Mesothelial cell of epicardium (in vitro differentiated cells): Measurements from ENCODE around the gene LIMCH1. TPM values are rescaled to one million over a fixed set of nuclear protein-coding genes. Genes with fewer than 3 reads are reported as not detected.

ENCODE experiments used
- DNase-seq, 2 experiments: peaks; one replicate each; pipeline ENCODE4 v3.0.0; 2021; ENCODE audit warnings: low spot score in 2 of 2; ENCODE audit not compliant: unreplicated experiment in 2 of 2
- H3K27ac Mint-ChIP-seq: 2 replicates; pipeline ENCODE4 v1.8.0; 2021; ENCODE audit warnings: mixed read lengths
- H3K27me3 Mint-ChIP-seq: 2 replicates; pipeline ENCODE4 v1.8.0; 2021; ENCODE audit warnings: low read depth, mixed read lengths
- H3K36me3 Mint-ChIP-seq: 2 replicates; pipeline ENCODE4 v1.8.0; 2021; ENCODE audit warnings: mixed read lengths
- H3K4me1 Mint-ChIP-seq: 2 replicates; pipeline ENCODE4 v1.8.0; 2021; ENCODE audit warnings: mixed read lengths
- H3K4me3 Mint-ChIP-seq: 2 replicates; pipeline ENCODE4 v1.8.0; 2021; ENCODE audit warnings: mild to moderate bottlenecking, moderate library complexity, mixed read lengths
- H3K9me3 Mint-ChIP-seq: 2 replicates; pipeline ENCODE4 v1.8.0; 2021; ENCODE audit warnings: mixed read lengths
- CTCF ChIP-seq: fragments of 200-600 bp; sonication (generic); IDR thresholded peaks from one replicate; pipeline ENCODE4 v1.5.0; 2021; ENCODE audit warnings: antibody characterized with exemption; ENCODE audit not compliant: unreplicated experiment
- total RNA-seq: library from RNA; stranded (reverse); gene quantifications from 3 replicates; pipeline ENCODE4 v1.2.1, GENCODE V29; 2021

LIMCH1 gene
- total RNA-seq, 1 donor from 2014 or later, result 66.8 TPM

- DNase-seq, result no peak
- H3K36me3 Mint-ChIP-seq, result no peaks in the 10 kb centered on the region
- no peaks in the 10 kb centered on the region for H3K9me3 Mint-ChIP-seq
- H3K27ac Mint-ChIP-seq, result no peak overlapping the region
- H3K27me3 Mint-ChIP-seq, result peaks cover 95% of the 10 kb centered on the region
- no peak overlapping the region for H3K4me3 Mint-ChIP-seq
- no peak for TF ChIP-seq CTCF
- peaks cover 4% of the 10 kb centered on the region for H3K4me1 Mint-ChIP-seq
Measured at GRCh38 chr4:41748074-41748570, 210.2 kb downstream of the LIMCH1 start.

- Mint-ChIP-seq H3K4me1 (peaks cover 4% of the 10 kb centered on the region), H3K27ac (no peak within 1 kb of the TSS), H3K9me3 (no peaks in the 10 kb centered on the region), H3K36me3 (no peaks in the 10 kb centered on the region), H3K4me3 (no peak within 1 kb of the TSS), H3K27me3 (peaks cover 95% of the 10 kb centered on the region)
- TF ChIP-seq CTCF, result no peak
- no peak for DNase-seq
Measured at GRCh38 chr4:41748571-41749475, 210.9 kb downstream of the LIMCH1 start, which contains the start of gene PHOX2B. PHOX2B (minus strand) TSS chr4:41748725; CDS start chr4:41748610, 115 bp downstream.

- peaks cover 4% of the 10 kb centered on the region for H3K4me1 Mint-ChIP-seq
- peaks cover 95% of the 10 kb centered on the region for H3K27me3 Mint-ChIP-seq
- no peaks in the 10 kb centered on the region for H3K36me3 Mint-ChIP-seq
Measured at GRCh38 chr4:41749631-41750039, 211.7 kb downstream of the LIMCH1 start.

More at GRCh38 chr4:41749631-41750039, 211.7 kb downstream of the LIMCH1 start:
- H3K4me3 Mint-ChIP-seq, result no peak overlapping the region
- no peaks in the 10 kb centered on the region for H3K9me3 Mint-ChIP-seq
- no peak overlapping the region for H3K27ac Mint-ChIP-seq
- no peak for TF ChIP-seq CTCF
- no peak for DNase-seq

Other genes with a start within 250 kb of the LIMCH1 start
- not detected in 3 replicates for gene PHOX2B, start 210.6 kb downstream of the LIMCH1 start, total RNA-seq